K562 (cell line): ENCODE data around the gene HAP1. TPM values are rescaled to one million over a fixed set of nuclear protein-coding genes. Genes with fewer than 3 reads are reported as not detected.

Experiments
- ATF7 ChIP-seq: fragments of 450-650 bp; IDR thresholded peaks from 2 replicates; pipeline ENCODE4 v1.7.1; 2014; ENCODE audit warnings: mild to moderate bottlenecking, moderate library complexity
- BACH1 ChIP-seq: fragments of 200-800 bp; sonication (Bioruptor generic); IDR thresholded peaks from 2 replicates; pipeline ENCODE4 v1.6.1; 2016; ENCODE audit warnings: missing genetic modification characterization, missing compliant biosample characterization
- CBFB ChIP-seq: sonication (generic); formaldehyde crosslinking; IDR thresholded peaks from 2 replicates; pipeline ENCODE4 v1.4.0; 2020; ENCODE audit warnings: mild to moderate bottlenecking, missing genetic modification reagents
- CHD2 ChIP-seq: IDR thresholded peaks from 2 replicates; pipeline ENCODE4 v1.6.1; 2011; ENCODE audit warnings: low read depth, low read length
- ELF4 ChIP-seq: fragments of 450-650 bp; formaldehyde crosslinking; IDR thresholded peaks from 2 replicates; pipeline ENCODE4 v1.4.0; 2022; ENCODE audit warnings: missing genetic modification characterization
- HNRNPUL1 ChIP-seq: fragments of 200-400 bp; formaldehyde crosslinking; IDR thresholded peaks from 2 replicates; pipeline ENCODE4 v1.6.1; 2017; ENCODE audit warnings: low read length
- MCM5 ChIP-seq: fragments of 450-650 bp; IDR thresholded peaks from 2 replicates; pipeline ENCODE4 v1.6.1; 2016; ENCODE audit warnings: low read depth
- NCOA1 ChIP-seq: fragments of 450-650 bp; IDR thresholded peaks from 2 replicates; pipeline ENCODE4 v1.6.1; 2016; ENCODE audit warnings: low read depth
- NFIX ChIP-seq: fragments of 250-450 bp; sonication (Bioruptor Pico); IDR thresholded peaks from 2 replicates; pipeline ENCODE4 v1.4.0; 2020; ENCODE audit warnings: low read depth, mild to moderate bottlenecking, moderate library complexity
- NR1H2 ChIP-seq: sonication (generic); formaldehyde crosslinking; IDR thresholded peaks from 2 replicates; pipeline ENCODE4 v1.4.0; 2020; ENCODE audit warnings: mild to moderate bottlenecking, missing genetic modification reagents
- NR3C1 ChIP-seq: sonication (generic); formaldehyde crosslinking; IDR thresholded peaks from 2 replicates; pipeline ENCODE4 v1.8.1; 2022; ENCODE audit warnings: missing genetic modification reagents
- RBM25 ChIP-seq: fragments of 200-400 bp; formaldehyde crosslinking; IDR thresholded peaks from 2 replicates; pipeline ENCODE4 v1.6.1; 2018; ENCODE audit warnings: low read length, low read depth, moderate library complexity; ENCODE audit not compliant: severe bottlenecking
- SMARCB1 ChIP-seq: IDR thresholded peaks from 2 replicates; pipeline ENCODE4 v1.6.1; 2011; ENCODE audit warnings: improper control_type of control experiment, low read depth; ENCODE audit not compliant: insufficient read length
- TAF9B ChIP-seq: fragments of 450-650 bp; IDR thresholded peaks from 2 replicates; pipeline ENCODE4 v1.6.1; 2018; ENCODE audit warnings: mild to moderate bottlenecking; ENCODE audit not compliant: partially characterized antibody
- ZNF124 ChIP-seq: sonication (generic); formaldehyde crosslinking; IDR thresholded peaks from 2 replicates; pipeline ENCODE4 v1.8.1; 2022; ENCODE audit warnings: missing genetic modification reagents
- ZNF140 ChIP-seq: fragments of 250-450 bp; sonication (Bioruptor Pico); IDR thresholded peaks from 2 replicates; pipeline ENCODE4 v1.8.0; 2021; ENCODE audit warnings: moderate library complexity, mild to moderate bottlenecking, inconsistent platforms
- ZNF583 ChIP-seq: fragments of 250-450 bp; sonication (Bioruptor Pico); IDR thresholded peaks from 2 replicates; pipeline ENCODE4 v1.4.0; 2020
- polyA plus RNA-seq, 8 experiments: library from polyadenylated mRNA; depleted of rRNA in 4 of 8; stranded (reverse) in 5 of 8; unstranded in 3 of 8; fragments of >200 nt; fragmentation: Nextera tagmentation in 2 of 8; fragmentation: Illumina TruSeq in 1 of 8; extraction: Ambion mirVana in 2 of 8; extraction: Trizol in 1 of 8; gene quantifications; 2 replicates each; pipeline versions ENCODE4 v1.2.1 to v1.2.3, GENCODE V29; 2011 to 2014; ENCODE audit warnings: inconsistent platforms in 1 of 8, missing spikeins in 1 of 8
- total RNA-seq, 7 experiments: library from RNA; depleted of rRNA in 6 of 7; stranded (reverse); fragments of >200 nt in 6 of 7; fragmentation: Illumina TruSeq in 2 of 7; extraction: Trizol in 2 of 7; gene quantifications; 2 replicates each; pipeline versions ENCODE4 v1.2.1 to v1.2.3, GENCODE V29; 2011 to 2021; ENCODE audit warnings: low replicate concordance in 1 of 7
- TF ChIP-seq, protein P1 (sequence below), 2 experiments: fragments of 450-650 bp; formaldehyde crosslinking in 1 of 2; IDR thresholded peaks; 2 replicates each; pipeline versions ENCODE4 v1.4.0 to v1.6.1; 2014 to 2020; ENCODE audit warnings: mild to moderate bottlenecking in 2 of 2, borderline replicate concordance in 1 of 2, low read depth in 1 of 2
- TF ChIP-seq, protein P2 (sequence below): sonication (generic); formaldehyde crosslinking; IDR thresholded peaks from 2 replicates; pipeline ENCODE4 v1.8.1; 2023; ENCODE audit warnings: mild to moderate bottlenecking, missing genetic modification reagents

Gene HAP1
- total and polyA plus RNA-seq, 9 of the 15 experiments (the other 6 are each of a cell fraction or from before 2014, with no cell fraction given): under 0.01 to 0.09 (median 0.04) TPM; not detected in 6

DNA sequence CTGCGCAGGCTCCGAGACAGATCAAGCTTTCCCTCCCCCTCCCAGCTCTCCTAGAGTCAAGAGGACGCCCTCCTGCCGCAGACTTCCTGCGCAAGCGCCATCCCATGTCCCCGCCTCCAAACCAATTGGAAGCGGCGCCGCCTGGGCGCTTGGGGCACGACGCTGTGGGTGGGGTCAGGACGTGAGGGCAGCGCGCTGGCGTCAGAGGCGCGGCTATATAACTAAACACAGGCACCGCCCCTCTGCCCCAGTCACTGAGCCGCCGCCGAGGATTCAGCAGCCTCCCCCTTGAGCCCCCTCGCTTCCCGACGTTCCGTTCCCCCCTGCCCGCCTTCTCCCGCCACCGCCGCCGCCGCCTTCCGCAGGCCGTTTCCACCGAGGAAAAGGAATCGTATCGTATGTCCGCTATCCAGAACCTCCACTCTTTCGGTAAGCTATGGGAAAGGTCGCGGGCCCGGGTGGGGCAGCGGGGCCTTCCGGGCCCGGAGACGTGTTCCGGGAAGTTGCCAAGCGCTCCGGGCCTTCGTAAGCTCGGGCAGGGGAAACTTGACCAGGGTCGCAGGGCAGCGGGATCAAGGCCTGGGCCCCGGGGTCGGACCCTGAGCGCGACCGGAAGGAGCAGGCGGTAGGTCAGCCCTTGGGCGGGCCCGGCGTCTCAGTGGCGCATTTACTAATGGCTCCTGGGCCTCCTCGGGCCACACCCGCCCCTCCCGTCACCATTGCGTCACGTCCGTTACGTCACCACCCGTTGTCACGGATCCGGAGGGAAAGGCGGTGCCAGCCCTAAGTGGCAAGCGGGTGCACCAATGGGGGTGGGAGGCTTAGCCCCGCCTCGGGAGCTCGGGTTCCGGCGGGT lies 45.6 kb downstream of the HAP1 start, which contains the start of gene EIF1 (continued):
- TF ChIP-seq BACH1 (no peak), NR3C1 (CRISPR knock-in tag) (0 out of 2 replicates have a peak, but pooled peaks have one; percentile 42), SMARCB1 (no peak), NCOA1 (peak; percentile 86), NR1H2 (peak; percentile 88), RBM25 (peak; percentile 52), ELF4 (CRISPR knock-in tag) (peak; percentile 96), TAF9B (peak; percentile 93), HNRNPUL1 (no peak; the same call in 1 of the 2 replicates), ZNF140 (CRISPR knock-in tag) (no peak), ZNF583 (CRISPR knock-in tag) (0 out of 2 replicates have a peak, but pooled peaks have one; percentile 43), NFIX (CRISPR knock-in tag) (no peak), ZNF124 (CRISPR knock-in tag) (no peak), CBFB (CRISPR knock-in tag) (no peak; the same call in 1 of the 2 replicates), ATF7 (peak; percentile 99), MCM5 (no peak), CHD2 (peak; percentile 64)
- TF ChIP-seq, protein P1, sequence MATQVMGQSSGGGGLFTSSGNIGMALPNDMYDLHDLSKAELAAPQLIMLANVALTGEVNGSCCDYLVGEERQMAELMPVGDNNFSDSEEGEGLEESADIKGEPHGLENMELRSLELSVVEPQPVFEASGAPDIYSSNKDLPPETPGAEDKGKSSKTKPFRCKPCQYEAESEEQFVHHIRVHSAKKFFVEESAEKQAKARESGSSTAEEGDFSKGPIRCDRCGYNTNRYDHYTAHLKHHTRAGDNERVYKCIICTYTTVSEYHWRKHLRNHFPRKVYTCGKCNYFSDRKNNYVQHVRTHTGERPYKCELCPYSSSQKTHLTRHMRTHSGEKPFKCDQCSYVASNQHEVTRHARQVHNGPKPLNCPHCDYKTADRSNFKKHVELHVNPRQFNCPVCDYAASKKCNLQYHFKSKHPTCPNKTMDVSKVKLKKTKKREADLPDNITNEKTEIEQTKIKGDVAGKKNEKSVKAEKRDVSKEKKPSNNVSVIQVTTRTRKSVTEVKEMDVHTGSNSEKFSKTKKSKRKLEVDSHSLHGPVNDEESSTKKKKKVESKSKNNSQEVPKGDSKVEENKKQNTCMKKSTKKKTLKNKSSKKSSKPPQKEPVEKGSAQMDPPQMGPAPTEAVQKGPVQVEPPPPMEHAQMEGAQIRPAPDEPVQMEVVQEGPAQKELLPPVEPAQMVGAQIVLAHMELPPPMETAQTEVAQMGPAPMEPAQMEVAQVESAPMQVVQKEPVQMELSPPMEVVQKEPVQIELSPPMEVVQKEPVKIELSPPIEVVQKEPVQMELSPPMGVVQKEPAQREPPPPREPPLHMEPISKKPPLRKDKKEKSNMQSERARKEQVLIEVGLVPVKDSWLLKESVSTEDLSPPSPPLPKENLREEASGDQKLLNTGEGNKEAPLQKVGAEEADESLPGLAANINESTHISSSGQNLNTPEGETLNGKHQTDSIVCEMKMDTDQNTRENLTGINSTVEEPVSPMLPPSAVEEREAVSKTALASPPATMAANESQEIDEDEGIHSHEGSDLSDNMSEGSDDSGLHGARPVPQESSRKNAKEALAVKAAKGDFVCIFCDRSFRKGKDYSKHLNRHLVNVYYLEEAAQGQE (IDR thresholded peaks at IDR 0.05; ENCODE audit: borderline replicate concordance): no peak
- TF ChIP-seq, protein P1 (CRISPR knock-in tag; IDR thresholded peaks at IDR 0.05; ENCODE audit: low read depth): no peak
- TF ChIP-seq, protein P2, sequence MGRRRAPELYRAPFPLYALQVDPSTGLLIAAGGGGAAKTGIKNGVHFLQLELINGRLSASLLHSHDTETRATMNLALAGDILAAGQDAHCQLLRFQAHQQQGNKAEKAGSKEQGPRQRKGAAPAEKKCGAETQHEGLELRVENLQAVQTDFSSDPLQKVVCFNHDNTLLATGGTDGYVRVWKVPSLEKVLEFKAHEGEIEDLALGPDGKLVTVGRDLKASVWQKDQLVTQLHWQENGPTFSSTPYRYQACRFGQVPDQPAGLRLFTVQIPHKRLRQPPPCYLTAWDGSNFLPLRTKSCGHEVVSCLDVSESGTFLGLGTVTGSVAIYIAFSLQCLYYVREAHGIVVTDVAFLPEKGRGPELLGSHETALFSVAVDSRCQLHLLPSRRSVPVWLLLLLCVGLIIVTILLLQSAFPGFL (CRISPR knock-in tag): peak; percentile 98; the same call in 1 of the 2 replicates
